Measurements from ENCODE around the gene HCN4.

The HCN4 gene

DNA sequence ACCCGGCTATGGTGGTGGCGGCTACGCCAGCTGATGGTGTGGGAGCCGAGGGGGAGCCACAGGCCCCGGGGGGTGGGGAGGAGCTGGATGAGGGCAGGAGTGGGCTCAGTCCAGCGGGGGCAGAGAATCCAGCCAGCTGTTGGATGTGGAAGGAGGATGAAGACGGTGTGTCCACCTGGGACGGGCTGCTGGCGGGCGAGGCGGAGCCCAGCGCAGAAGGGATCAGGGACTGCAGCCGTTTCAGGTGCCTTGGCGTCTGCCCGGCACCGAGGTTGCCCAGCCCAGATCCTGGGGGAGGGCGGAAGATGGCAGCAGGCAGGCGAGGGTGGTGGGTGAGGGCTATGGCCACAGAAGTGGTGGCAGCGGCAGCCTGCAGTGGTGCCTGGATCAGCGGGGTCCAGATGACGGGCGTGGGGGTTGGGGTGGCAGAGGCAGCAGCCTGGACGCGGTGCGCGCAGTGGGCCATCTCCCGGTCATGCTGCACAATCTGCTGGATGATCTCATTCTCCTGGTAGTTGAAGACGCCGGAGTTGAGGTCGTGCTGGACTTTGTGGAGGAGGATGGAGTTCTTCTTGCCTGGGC lies 45.3 kb downstream of the HCN4 start:
- no peak overlapping the region for H3K9ac ChIP-seq (ENCODE audit: low read length)
- DNase-seq (ENCODE audit: low read depth): no peak
- H3K4me3 ChIP-seq (ENCODE audit: low read length): no peak overlapping the region
- no peaks in the 10 kb centered on the region for H3K4me1 ChIP-seq (ENCODE audit: control insufficient read depth, insufficient read depth, low read length)
- H3K36me3 ChIP-seq (ENCODE audit: control insufficient read depth, insufficient read depth, low read length, severe bottlenecking): no peaks in the 10 kb centered on the region
- H3K27me3 ChIP-seq (replicated peaks; ENCODE audit: control insufficient read depth, insufficient read depth, low read length): peaks cover 42% of the 10 kb centered on the region
- H3K9me3 ChIP-seq (ENCODE audit: control insufficient read depth, low read length): no peaks in the 10 kb centered on the region

DNA sequence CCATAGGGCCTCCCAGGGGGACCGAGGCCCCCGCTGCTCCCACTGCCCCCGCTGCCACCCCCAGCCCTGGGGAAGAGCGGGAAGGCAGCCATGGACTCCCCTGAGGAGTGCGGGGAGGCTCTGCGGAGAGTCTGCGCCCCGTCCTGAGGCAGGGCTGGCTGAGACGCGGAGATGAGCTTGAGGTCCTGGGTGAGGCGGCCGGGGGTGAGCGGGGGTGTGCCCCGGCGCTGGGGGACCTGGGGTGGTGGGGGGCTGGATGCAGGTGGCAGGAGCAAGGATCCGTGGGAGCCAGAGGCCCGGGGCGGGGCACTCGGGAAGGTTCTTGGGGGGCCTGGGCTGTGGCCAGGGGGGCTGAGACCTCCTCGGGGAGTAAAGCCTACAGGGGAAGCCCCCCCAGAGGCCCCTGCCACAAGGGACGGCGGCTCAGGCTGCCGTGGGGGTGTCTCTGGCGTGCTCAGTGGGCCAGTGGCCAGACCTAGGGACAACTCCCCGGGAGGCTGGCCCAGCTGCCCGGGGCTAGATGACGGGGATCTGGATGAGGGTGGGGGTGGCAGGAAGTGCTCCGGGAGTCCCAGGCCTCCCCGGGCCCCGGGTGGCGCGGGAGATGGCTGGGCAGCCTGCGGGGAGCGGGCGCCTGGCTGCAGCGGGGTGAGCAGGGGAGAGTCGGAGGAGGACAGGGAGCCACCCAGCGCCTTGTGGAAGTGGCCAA lies 45.9 kb downstream of the HCN4 start:
- Histone ChIP-seq H3K4me1 (ENCODE audit: control insufficient read depth, insufficient read depth, low read length) (no peaks in the 10 kb centered on the region), H3K36me3 (ENCODE audit: control insufficient read depth, insufficient read depth, low read length, severe bottlenecking) (no peaks in the 10 kb centered on the region), H3K27me3 (replicated peaks; ENCODE audit: control insufficient read depth, insufficient read depth, low read length) (peaks cover 42% of the 10 kb centered on the region), H3K4me3 (ENCODE audit: low read length) (no peak overlapping the region), H3K9me3 (ENCODE audit: control insufficient read depth, low read length) (no peaks in the 10 kb centered on the region), H3K9ac (ENCODE audit: low read length) (no peak overlapping the region)
- no peak for DNase-seq (ENCODE audit: low read depth)

DNA sequence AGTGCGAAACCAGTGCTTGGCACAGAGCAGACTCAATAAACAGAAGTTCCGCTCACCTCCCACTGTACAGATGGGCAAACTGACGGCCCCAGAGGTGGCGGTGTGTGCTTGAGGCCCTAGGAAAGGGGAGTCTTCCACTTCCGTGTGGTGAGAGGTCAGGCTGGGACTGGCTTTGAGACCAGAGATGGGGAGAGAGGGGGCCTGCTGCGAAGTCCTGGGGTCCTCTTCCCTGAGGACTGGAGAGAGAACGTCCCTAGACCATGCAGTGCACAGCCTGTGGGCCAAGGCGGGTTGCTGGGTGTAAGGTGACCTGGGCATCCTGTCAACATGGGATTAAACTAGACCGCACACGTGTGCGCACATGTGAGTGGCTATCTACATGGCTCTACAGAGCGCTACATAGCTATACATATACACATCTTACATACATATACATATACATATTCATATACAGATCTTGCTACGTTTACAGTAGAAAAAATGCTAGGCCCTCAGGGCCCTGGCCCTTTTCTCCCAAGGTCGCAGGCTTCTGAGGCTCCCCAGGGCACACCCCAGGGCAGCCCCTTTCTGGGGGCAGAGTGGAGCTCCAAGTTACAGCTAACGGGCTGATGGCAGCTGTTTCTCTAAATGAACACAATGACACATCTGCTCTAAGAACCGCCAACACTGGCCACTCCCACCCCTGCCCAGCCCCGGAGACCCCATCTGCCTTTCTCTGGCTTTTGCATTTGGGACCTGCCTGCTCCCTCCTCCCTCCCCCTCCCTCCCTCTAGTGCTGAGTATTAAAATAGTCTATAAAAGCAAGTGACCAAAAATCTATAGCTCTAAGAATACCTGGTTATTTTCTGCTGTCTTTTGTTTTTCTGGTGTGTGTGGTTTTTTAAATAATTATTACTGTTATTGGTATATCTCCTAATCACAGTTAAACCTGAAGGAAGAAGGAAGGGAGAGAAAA lies 47.0 kb downstream of the HCN4 start:
- peaks cover 42% of the 10 kb centered on the region for H3K27me3 ChIP-seq (replicated peaks; ENCODE audit: control insufficient read depth, insufficient read depth, low read length)
- no peaks in the 10 kb centered on the region for H3K36me3 ChIP-seq (ENCODE audit: control insufficient read depth, insufficient read depth, low read length, severe bottlenecking)
- DNase-seq (ENCODE audit: low read depth): no peak
- no peaks in the 10 kb centered on the region for H3K9me3 ChIP-seq (ENCODE audit: control insufficient read depth, low read length)
- H3K4me3 ChIP-seq (ENCODE audit: low read length): no peak overlapping the region
- no peak overlapping the region for H3K9ac ChIP-seq (ENCODE audit: low read length)
- no peaks in the 10 kb centered on the region for H3K4me1 ChIP-seq (ENCODE audit: control insufficient read depth, insufficient read depth, low read length)

DNA sequence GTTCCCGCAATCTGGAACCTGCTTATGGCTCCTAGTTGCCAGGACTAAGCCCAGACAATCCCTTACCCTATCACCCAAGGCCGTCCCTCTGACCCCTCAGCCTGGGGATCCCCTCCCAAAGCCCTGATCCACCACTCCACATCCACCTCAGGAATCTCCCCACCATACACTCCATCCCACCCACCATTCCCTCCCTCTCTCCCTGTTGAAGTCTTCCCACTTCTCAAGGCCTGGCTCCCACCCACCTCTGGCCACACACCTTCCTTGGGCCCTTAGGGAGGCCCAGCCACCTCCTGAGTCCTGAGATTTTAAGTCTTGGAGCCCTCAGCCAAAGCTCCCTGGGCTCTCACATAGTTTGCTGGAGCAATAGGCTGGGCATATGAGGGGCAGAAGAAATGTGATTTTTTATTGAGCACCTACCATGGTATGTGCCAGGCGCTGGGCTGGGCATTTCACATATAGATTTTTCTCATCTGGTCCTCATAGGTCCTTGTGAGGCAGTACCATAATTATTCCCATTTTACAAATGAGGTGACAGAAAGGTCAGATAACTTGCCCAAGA lies 48.1 kb downstream of the HCN4 start:
- Histone ChIP-seq H3K36me3 (ENCODE audit: control insufficient read depth, insufficient read depth, low read length, severe bottlenecking) (no peaks in the 10 kb centered on the region), H3K9ac (ENCODE audit: low read length) (no peak overlapping the region), H3K9me3 (ENCODE audit: control insufficient read depth, low read length) (no peaks in the 10 kb centered on the region), H3K4me1 (ENCODE audit: control insufficient read depth, insufficient read depth, low read length) (no peaks in the 10 kb centered on the region), H3K27me3 (replicated peaks; ENCODE audit: control insufficient read depth, insufficient read depth, low read length) (peaks cover 37% of the 10 kb centered on the region), H3K4me3 (ENCODE audit: low read length) (no peak overlapping the region)
- no peak for DNase-seq (ENCODE audit: low read depth)

DNA sequence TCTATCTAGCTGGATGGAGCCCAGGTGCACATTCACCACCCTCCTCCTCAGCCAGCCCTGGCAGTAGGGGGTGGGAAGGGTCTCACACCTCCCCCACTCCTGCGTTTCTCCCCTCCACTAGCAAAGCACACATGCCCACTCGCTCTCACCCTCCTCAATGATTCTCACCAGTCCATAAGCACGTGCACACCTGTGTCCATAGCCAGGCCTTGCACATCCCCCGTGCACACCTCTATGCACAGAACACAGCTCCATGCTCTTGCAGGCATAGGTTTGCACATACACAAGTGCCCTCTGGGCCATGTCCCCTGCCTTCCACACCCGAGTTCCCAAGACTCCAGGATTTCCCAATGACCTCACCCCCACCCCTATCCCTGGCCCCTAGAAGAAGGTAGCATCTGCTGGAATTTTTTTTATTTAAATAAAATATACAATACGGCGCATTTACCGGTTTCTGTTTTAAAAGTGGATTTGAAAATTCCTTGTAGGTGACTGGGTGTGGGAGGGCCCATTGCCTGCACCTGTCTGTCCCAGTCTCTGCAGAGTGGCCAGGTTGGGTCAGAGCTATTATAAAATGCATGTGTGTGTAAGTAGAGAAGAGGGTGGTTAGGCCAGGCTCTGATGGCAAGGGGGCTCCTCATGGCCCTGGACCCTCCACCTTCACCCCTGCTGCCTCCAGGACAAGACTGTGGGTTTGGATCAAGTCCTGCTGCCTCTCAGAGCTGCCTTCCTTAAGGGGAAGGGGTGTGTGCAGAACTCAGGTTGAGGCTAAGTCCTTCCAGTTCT lies 49.1 kb downstream of the HCN4 start:
- Histone ChIP-seq H3K4me1 (ENCODE audit: control insufficient read depth, insufficient read depth, low read length) (no peaks in the 10 kb centered on the region), H3K36me3 (ENCODE audit: control insufficient read depth, insufficient read depth, low read length, severe bottlenecking) (no peaks in the 10 kb centered on the region), H3K27me3 (replicated peaks; ENCODE audit: control insufficient read depth, insufficient read depth, low read length) (peaks cover 30% of the 10 kb centered on the region), H3K9me3 (ENCODE audit: control insufficient read depth, low read length) (no peaks in the 10 kb centered on the region), H3K4me3 (ENCODE audit: low read length) (no peak overlapping the region), H3K9ac (ENCODE audit: low read length) (no peak overlapping the region)
- no peak for DNase-seq (ENCODE audit: low read depth)

DNA sequence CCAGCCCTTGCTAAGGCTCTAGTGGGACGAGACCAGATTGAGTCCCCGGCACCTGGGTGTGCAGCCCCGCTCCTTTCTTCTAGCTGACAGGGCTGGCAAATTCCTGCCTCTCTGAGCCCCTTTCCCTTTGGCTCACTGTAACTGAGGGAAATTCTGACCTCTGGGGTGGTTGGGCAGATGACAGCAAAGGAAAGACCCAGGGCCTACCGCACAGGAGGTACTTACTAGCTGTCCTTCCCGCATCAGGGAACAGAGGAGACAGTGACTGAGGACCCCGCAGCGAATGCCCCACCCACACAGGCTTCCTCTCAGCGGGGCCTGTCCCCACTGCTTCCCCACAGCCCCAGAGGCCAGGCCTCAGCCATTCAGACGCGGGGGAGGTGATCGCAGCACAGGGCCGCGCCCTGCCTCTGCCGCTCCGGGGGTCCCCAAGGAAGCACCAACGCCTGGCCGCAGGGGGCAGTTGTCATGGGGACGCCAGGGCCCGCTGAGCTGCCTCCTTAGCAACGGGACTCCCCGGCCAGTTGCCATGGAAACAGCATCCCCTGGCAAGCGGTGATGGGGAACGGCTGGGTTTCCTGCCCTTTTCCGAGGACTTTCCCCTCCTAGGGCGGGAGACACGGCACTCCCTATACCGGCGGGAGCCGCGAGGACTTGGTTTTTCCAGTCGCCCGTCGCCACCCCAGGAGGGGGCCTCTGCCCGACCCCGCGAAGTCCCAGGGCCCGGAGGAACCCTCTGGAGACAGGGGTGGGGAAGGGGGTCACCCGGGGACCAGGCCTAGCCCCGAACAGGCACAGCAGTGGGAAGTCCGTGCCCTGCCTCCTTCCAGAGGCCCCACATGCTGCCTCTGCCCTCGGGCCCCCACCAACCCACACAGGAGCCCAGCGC lies 50.1 kb downstream of the HCN4 start:
- no peak for DNase-seq (ENCODE audit: low read depth)
- Histone ChIP-seq H3K9me3 (ENCODE audit: control insufficient read depth, low read length) (no peaks in the 10 kb centered on the region), H3K4me1 (ENCODE audit: control insufficient read depth, insufficient read depth, low read length) (no peaks in the 10 kb centered on the region), H3K27me3 (replicated peaks; ENCODE audit: control insufficient read depth, insufficient read depth, low read length) (peaks cover 30% of the 10 kb centered on the region), H3K9ac (ENCODE audit: low read length) (no peak overlapping the region), H3K4me3 (ENCODE audit: low read length) (no peak overlapping the region), H3K36me3 (ENCODE audit: control insufficient read depth, insufficient read depth, low read length, severe bottlenecking) (no peaks in the 10 kb centered on the region)

DNA sequence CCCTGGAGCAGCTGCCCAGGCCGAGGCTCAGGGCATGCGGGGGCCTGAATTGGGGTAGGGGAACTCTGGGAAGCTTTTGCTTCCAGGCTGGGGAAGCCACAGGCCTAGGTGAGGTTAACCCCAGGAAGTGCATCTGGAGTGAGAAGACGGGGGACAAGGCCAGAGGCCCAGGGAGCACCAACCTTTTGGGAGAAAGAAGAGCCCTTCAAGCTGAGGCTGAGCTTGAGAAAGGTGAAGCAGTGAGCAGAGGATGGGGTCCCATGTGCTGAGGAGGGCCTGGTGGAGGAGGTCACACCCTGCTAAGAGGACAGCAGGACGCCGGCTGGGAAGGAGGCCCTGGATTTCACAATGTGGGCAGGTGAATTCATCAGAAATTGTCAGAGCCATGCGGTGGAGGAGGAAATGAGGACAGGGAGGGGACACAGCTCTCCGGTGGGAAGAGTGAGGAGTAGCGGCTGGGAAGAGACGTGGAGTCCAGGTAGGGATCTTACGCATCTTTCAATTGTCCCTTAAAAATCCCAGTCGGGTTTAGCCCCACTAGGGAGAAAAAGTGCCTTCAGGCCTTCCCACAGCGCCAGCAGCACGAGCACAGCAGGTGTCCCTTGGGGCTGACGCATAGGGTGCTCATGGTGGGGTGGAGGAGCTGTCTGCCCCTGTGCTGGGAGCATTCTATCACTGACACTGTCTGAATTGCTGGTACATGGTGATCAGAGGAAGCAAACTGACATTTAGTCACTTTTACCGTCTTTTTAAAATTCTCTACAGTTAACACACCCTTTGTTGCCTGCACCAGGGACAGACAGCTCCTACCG lies 50.9 kb downstream of the HCN4 start:
- H3K4me3 ChIP-seq (ENCODE audit: low read length): no peak overlapping the region
- H3K9me3 ChIP-seq (ENCODE audit: control insufficient read depth, low read length): no peaks in the 10 kb centered on the region
- H3K9ac ChIP-seq (ENCODE audit: low read length): no peak overlapping the region
- peaks cover 30% of the 10 kb centered on the region for H3K27me3 ChIP-seq (replicated peaks; ENCODE audit: control insufficient read depth, insufficient read depth, low read length)
- no peak for DNase-seq (ENCODE audit: low read depth)
- no peaks in the 10 kb centered on the region for H3K36me3 ChIP-seq (ENCODE audit: control insufficient read depth, insufficient read depth, low read length, severe bottlenecking)
- no peaks in the 10 kb centered on the region for H3K4me1 ChIP-seq (ENCODE audit: control insufficient read depth, insufficient read depth, low read length)

DNA sequence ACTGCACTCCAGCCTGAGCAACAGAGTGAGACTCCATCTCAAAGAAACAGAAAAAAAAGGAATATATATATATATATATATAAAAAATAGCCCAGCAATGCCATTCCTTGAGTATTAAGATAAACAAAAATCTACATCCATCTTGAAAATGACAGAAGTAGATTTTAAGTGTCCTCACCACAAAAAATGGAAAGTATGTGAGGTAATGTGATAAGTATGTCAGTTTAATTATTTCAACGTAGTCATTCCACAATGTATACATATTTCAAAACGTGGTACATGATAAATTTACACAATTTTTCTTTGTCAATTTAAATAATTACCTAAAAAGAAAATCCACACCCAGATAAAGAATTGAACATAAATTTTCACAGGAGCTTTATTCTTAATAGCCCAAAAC lies 54.9 kb downstream of the HCN4 start:
- Histone ChIP-seq H3K4me3 (ENCODE audit: low read length) (no peak overlapping the region), H3K9ac (ENCODE audit: low read length) (no peak overlapping the region), H3K27me3 (replicated peaks; ENCODE audit: control insufficient read depth, insufficient read depth, low read length) (peaks cover 2% of the 10 kb centered on the region), H3K9me3 (ENCODE audit: control insufficient read depth, low read length) (no peaks in the 10 kb centered on the region), H3K36me3 (ENCODE audit: control insufficient read depth, insufficient read depth, low read length, severe bottlenecking) (no peaks in the 10 kb centered on the region), H3K4me1 (ENCODE audit: control insufficient read depth, insufficient read depth, low read length) (no peaks in the 10 kb centered on the region)
- DNase-seq (ENCODE audit: low read depth): no peak

DNA sequence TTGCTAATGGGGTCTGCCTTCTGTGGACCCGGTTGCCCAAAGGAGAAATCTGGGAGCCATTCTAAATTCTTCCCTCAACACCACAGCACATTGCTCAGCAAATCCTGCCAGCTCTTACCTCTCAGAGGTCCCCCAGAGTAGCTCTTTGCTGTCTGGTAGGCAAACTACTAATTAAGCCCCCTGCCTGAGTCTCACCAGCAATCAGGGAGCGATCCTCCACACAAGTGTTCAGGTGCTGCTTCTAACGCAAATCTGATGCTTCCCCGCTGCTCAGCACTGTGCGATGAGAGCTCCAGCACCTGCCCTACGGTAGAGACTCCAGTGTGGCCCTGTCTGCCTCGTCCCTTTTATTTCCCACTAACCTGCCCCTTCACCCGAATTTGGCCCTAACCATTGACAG lies 60.5 kb downstream of the HCN4 start:
- no peak overlapping the region for H3K4me3 ChIP-seq (ENCODE audit: low read length)
- H3K36me3 ChIP-seq (ENCODE audit: control insufficient read depth, insufficient read depth, low read length, severe bottlenecking): peaks cover 9% of the 10 kb centered on the region

More for the DNA sequence above, 60.5 kb downstream of the HCN4 start:
- DNase-seq (ENCODE audit: low read depth): no peak
- no peaks in the 10 kb centered on the region for H3K9me3 ChIP-seq (ENCODE audit: control insufficient read depth, low read length)
- no peak overlapping the region for H3K9ac ChIP-seq (ENCODE audit: low read length)
- H3K4me1 ChIP-seq (ENCODE audit: control insufficient read depth, insufficient read depth, low read length): no peaks in the 10 kb centered on the region
- no peaks in the 10 kb centered on the region for H3K27me3 ChIP-seq (replicated peaks; ENCODE audit: control insufficient read depth, insufficient read depth, low read length)
